ENCODE measurements around the gene GPR142.

DNA sequence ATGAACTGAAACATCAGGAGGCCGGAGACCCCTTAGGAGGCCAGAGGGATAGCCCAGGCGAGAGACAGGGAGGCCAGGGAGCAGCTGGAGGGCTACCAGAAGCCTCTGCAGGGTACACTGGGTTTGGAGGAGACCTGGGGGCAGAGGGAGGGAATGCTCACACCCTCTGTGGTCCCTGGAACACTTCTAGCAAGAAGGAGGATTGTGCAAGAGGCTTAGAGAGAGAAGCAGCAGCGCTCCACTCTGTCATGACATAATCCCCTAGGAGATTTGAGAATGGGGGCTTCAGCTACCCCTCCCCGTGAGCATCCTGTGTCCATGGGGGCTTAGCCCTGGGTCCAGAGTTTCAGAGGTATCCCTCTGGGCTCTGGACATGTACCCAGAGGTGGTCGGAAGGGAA, 15.8 kb downstream of the GPR142 start:
- TF ChIP-seq, protein P1, sequence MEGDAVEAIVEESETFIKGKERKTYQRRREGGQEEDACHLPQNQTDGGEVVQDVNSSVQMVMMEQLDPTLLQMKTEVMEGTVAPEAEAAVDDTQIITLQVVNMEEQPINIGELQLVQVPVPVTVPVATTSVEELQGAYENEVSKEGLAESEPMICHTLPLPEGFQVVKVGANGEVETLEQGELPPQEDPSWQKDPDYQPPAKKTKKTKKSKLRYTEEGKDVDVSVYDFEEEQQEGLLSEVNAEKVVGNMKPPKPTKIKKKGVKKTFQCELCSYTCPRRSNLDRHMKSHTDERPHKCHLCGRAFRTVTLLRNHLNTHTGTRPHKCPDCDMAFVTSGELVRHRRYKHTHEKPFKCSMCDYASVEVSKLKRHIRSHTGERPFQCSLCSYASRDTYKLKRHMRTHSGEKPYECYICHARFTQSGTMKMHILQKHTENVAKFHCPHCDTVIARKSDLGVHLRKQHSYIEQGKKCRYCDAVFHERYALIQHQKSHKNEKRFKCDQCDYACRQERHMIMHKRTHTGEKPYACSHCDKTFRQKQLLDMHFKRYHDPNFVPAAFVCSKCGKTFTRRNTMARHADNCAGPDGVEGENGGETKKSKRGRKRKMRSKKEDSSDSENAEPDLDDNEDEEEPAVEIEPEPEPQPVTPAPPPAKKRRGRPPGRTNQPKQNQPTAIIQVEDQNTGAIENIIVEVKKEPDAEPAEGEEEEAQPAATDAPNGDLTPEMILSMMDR (conservative IDR thresholded peaks at IDR 0.05; ENCODE audit: low read length): no peak
- TF ChIP-seq EZH2phosphoT487 (IDR thresholded peaks at IDR 0.05; ENCODE audit: borderline replicate concordance): no peak
